IMR-90 (cell line): ENCODE data around the gene RGS16. TPM values are rescaled to one million over a fixed set of nuclear protein-coding genes. Genes with fewer than 3 reads are reported as not detected.

Experiments
- ATAC-seq: fragments of 200-7000 bp; cut with Tn5 transposase; 2 replicates; pipeline ENCODE4 v1.9.1; 2020; ENCODE audit warnings: low read depth, mild to moderate bottlenecking, moderate library complexity
- BruUV-seq: library from RNA; stranded (reverse); fragments of 400-500 nt; replicated peaks from 2 replicates; lab custom pipeline; 2021; lab: Mats Ljungman, UMichigan
- CTCF ChIA-PET: fragments of 300-600 bp; formaldehyde crosslinking; extraction: SDS; loops from one replicate; lab custom pipeline; 2021; ENCODE audit warnings: antibody characterized with exemption; lab: Yijun Ruan, JAX
- POLR2A ChIA-PET: fragments of 300-600 bp; sonication (Branson Sonifier 250); formaldehyde crosslinking; loops from one replicate; lab custom pipeline; 2022; ENCODE audit warnings: antibody characterized with exemption; ENCODE audit not compliant: unreplicated experiment; lab: Charles Lee
- DNase-seq: peaks from one replicate; pipeline ENCODE4 v3.0.0; 2013
- H2AFZ ChIP-seq: replicated peaks from 2 replicates; pipeline ENCODE3; 2013; ENCODE audit warnings: low read length, mild to moderate bottlenecking; ENCODE audit not compliant: poor library complexity
- H2AK5ac ChIP-seq: 2 replicates; pipeline ENCODE4 v1.6.1; 2013; ENCODE audit warnings: low read depth, low read length, inconsistent platforms
- H2AK9ac ChIP-seq: replicated peaks from 2 replicates; pipeline ENCODE3; 2013; ENCODE audit warnings: mild to moderate bottlenecking, low read depth, low read length, moderate library complexity; ENCODE audit not compliant: poor library complexity
- H2BK120ac ChIP-seq: 2 replicates; pipeline ENCODE4 v1.6.1; 2013; ENCODE audit warnings: low read depth, low read length, inconsistent platforms
- H2BK15ac ChIP-seq: 3 replicates; pipeline ENCODE4 v1.6.1; 2013; ENCODE audit warnings: low read depth, low read length, inconsistent platforms
- H2BK20ac ChIP-seq: 2 replicates; pipeline ENCODE4 v1.6.1; 2013; ENCODE audit warnings: low read depth, mild to moderate bottlenecking, inconsistent platforms, low read length, moderate library complexity
- H2BK5ac ChIP-seq: 2 replicates; pipeline ENCODE4 v1.6.1; 2013; ENCODE audit warnings: mild to moderate bottlenecking, low read depth, low read length, inconsistent platforms; ENCODE audit not compliant: poor library complexity, severe bottlenecking
- H3K14ac ChIP-seq: replicated peaks from 2 replicates; pipeline ENCODE4 v1.6.1; 2013; ENCODE audit warnings: low read depth, low read length, inconsistent platforms
- H3K18ac ChIP-seq: 2 replicates; pipeline ENCODE4 v1.6.1; 2013; ENCODE audit warnings: low read depth, low read length, control low read depth
- H3K23ac ChIP-seq: 2 replicates; pipeline ENCODE4 v1.6.1; 2013; ENCODE audit warnings: low read depth, low read length, inconsistent platforms
- H3K27ac ChIP-seq: 2 replicates; pipeline ENCODE4 v1.5.1; 2013; ENCODE audit warnings: mild to moderate bottlenecking, control low read depth, low read length; ENCODE audit not compliant: insufficient read depth
- H3K27me3 ChIP-seq: 2 replicates; pipeline ENCODE4 v1.6.1; 2013; ENCODE audit warnings: low read length; ENCODE audit not compliant: control insufficient read depth, insufficient read depth
- H3K36me3 ChIP-seq: 2 replicates; pipeline ENCODE4 v1.6.1; 2013; ENCODE audit warnings: low read length, mixed read lengths; ENCODE audit not compliant: control insufficient read depth, insufficient read depth
- H3K4ac ChIP-seq: 2 replicates; pipeline ENCODE4 v1.6.1; 2013; ENCODE audit warnings: low read depth, low read length, inconsistent platforms
- H3K4me1 ChIP-seq: 2 replicates; pipeline ENCODE4 v1.6.1; 2013; ENCODE audit warnings: low read length, mixed read lengths; ENCODE audit not compliant: control insufficient read depth, insufficient read depth
- H3K4me2 ChIP-seq: 2 replicates; pipeline ENCODE4 v1.6.1; 2013; ENCODE audit warnings: low read depth, mild to moderate bottlenecking, control low read depth, low read length, moderate library complexity
- H3K4me3 ChIP-seq: 2 replicates; pipeline ENCODE4 v1.5.1; 2013; ENCODE audit warnings: low read depth, mild to moderate bottlenecking, control low read depth, low read length, moderate library complexity; ENCODE audit not compliant: insufficient read depth
- H3K56ac ChIP-seq: 2 replicates; pipeline ENCODE4 v1.6.1; 2013; ENCODE audit warnings: low read length, inconsistent platforms; ENCODE audit not compliant: insufficient read depth; ENCODE audit errors: extremely low read depth
- H3K79me1 ChIP-seq, 2 experiments: 2 replicates each; pipeline ENCODE4 v1.6.1; 2013; ENCODE audit warnings: low read length in 2 of 2, inconsistent platforms in 1 of 2, low read depth in 1 of 2
- H3K9ac ChIP-seq: 2 replicates; pipeline ENCODE4 v1.6.1; 2013; ENCODE audit warnings: low read depth, low read length, control low read depth
- H3K9me1 ChIP-seq: 2 replicates; pipeline ENCODE4 v1.6.1; 2013; ENCODE audit warnings: low read length, inconsistent platforms; ENCODE audit not compliant: insufficient read depth
- H3K9me3 ChIP-seq: 2 replicates; pipeline ENCODE4 v1.6.1; 2013; ENCODE audit warnings: low read length; ENCODE audit not compliant: control insufficient read depth, insufficient read depth
- H4K20me1 ChIP-seq: 2 replicates; pipeline ENCODE4 v1.6.1; 2013; ENCODE audit warnings: low read length, inconsistent platforms; ENCODE audit not compliant: insufficient read depth
- H4K5ac ChIP-seq: 2 replicates; pipeline ENCODE4 v1.6.1; 2013; ENCODE audit warnings: mild to moderate bottlenecking, low read depth, low read length, control low read depth
- H4K8ac ChIP-seq, 2 experiments: 2 replicates each; pipeline ENCODE4 v1.6.1; 2013; ENCODE audit warnings: low read depth in 2 of 2, low read length in 2 of 2, control low read depth in 1 of 2, inconsistent platforms in 1 of 2
- H4K91ac ChIP-seq: 2 replicates; pipeline ENCODE4 v1.6.1; 2013; ENCODE audit warnings: low read depth, low read length, inconsistent platforms; ENCODE audit not compliant: insufficient read depth
- NFE2L2 ChIP-seq: fragments of 150-350 bp; IDR thresholded peaks from 2 replicates; pipeline ENCODE4 v1.6.1; 2016; ENCODE audit warnings: low read depth, mild to moderate bottlenecking, low read length
- RFX5 ChIP-seq: IDR thresholded peaks from 2 replicates; pipeline ENCODE4 v1.8.0; 2012; ENCODE audit warnings: low read depth, mild to moderate bottlenecking, low read length, moderate library complexity
- WGBS, 2 experiments: methylation state at CpG; one replicate each; pipeline versions ENCODE4 v1.1.5 to v1.1.7; 2013; ENCODE audit warnings: missing lambda C conversion rate in 2 of 2; ENCODE audit not compliant: insufficient read length in 1 of 2; ENCODE audit errors: extremely low coverage in 2 of 2; 5-methylcytosine and 5-hydroxymethylcytosine counted together
- dilution Hi-C: fragments of 300-500 bp; cut with HindIII; formaldehyde crosslinking; loops from one replicate; pipeline ENCODE4 v1.14.3; 2018; ENCODE audit warnings: low sequenced_read_pairs; ENCODE audit not compliant: unreplicated experiment
- in situ Hi-C: fragments of 300-500 bp; cut with MboI; formaldehyde crosslinking; loops from 3 replicates; pipeline ENCODE4 v1.14.3; 2019; ENCODE audit warnings: low sequenced_read_pairs, inconsistent platforms, mixed read lengths
- intact Hi-C: fragments of 100-400 bp; cut with micrococcal nuclease; formaldehyde crosslinking; loops from 2 replicates; pipeline ENCODE4 v1.10.0; 2022
- polyA plus RNA-seq, 3 experiments: library from polyadenylated mRNA; depleted of rRNA; stranded (reverse); fragments of >200 nt; gene quantifications; 2 replicates each; pipeline ENCODE4 v1.2.3, GENCODE V29; 2012; ENCODE audit warnings: low replicate concordance in 1 of 3
- total RNA-seq: library from RNA; depleted of rRNA; stranded (reverse); fragments of >200 nt; gene quantifications from 2 replicates; pipeline ENCODE4 v1.2.3, GENCODE V29; 2012

The RGS16 gene
- total and polyA plus RNA-seq, 2 of the 4 experiments (the other 2 are of a cell fraction), result 0.15 to 0.18 TPM

DNA sequence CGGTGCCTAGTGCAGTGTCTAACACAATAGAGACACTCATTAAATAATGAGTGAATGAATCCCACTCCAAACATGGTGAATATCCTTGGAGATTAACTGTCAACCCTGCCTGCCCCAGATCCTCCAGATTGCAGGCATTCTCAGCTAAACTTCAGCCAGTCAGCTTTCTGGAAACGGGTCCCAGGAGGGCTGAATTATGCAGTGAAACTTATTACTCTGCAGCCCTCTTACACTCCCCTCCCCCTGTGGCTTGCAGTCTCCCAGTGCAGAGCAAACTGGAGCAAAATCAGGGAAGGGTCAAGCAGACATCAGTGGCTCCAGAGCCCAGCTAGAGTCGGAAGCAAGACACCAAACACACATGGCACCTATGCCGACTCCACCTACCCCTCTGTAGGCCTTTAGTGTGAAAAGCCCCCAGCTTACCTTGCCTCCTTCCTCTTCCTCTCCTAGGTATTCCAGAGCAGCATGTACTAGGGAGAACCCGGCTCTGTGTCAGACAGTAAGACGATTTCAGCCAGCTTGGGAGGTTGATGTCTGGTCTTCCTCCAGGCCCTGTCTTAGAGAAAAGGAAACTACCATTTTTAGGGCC lies 6.5 kb upstream of the RGS16 start:
- no peak overlapping the region for H2BK20ac ChIP-seq
- no peak overlapping the region for H3K4me3 ChIP-seq
- H3K27me3 ChIP-seq, result peaks cover 4% of the 10 kb centered on the region
- dilution Hi-C loops, result no loop called here
- H4K91ac ChIP-seq, result no peak overlapping the region
- no peak for ATAC-seq
- no peak overlapping the region for H2AK9ac ChIP-seq
- no peak for DNase-seq
- no peak overlapping the region for H3K18ac ChIP-seq
- H3K4ac ChIP-seq, result no peak overlapping the region
- TF ChIP-seq NFE2L2, result no peak
- TF ChIP-seq RFX5, result no peak
- H4K20me1 ChIP-seq, result no peaks in the 10 kb centered on the region
- intact Hi-C loops, result no loop called here
- H3K56ac ChIP-seq, result no peak overlapping the region
- no CpG with 5 or more reads among the region's 6 CpGs for WGBS, 2 experiments
- H2BK5ac ChIP-seq, result no peak overlapping the region
- ChIA-PET POLR2A (no interaction called here), CTCF (no interaction called here)
- H3K27ac ChIP-seq, result no peak overlapping the region
- no peak overlapping the region for H3K14ac ChIP-seq
- H3K23ac ChIP-seq, result no peak overlapping the region
- H4K8ac ChIP-seq, result no peak overlapping the region
- no peak overlapping the region for H2AK5ac ChIP-seq
- no peak overlapping the region for H4K5ac ChIP-seq
- H2BK15ac ChIP-seq, result no peak overlapping the region
- H3K9ac ChIP-seq, result no peak overlapping the region
- no peak overlapping the region for H3K4me2 ChIP-seq
- no TSS peak for BruUV-seq
- H3K79me1 ChIP-seq, result no peaks in the 10 kb centered on the region
- no peaks in the 10 kb centered on the region for H3K9me3 ChIP-seq
- in situ Hi-C loops, result no loop called here
- H3K4me1 ChIP-seq, result peaks cover 5% of the 10 kb centered on the region; the same call in 1 of the 2 replicates
- no peaks in the 10 kb centered on the region for H3K36me3 ChIP-seq
- no peaks in the 10 kb centered on the region; the same call in 1 of the 2 replicates for H3K9me1 ChIP-seq
- H2BK120ac ChIP-seq, result no peak overlapping the region
- H2AFZ ChIP-seq, result no peak overlapping the region
